Measurements from ENCODE around the gene PIGM.

GRCh38 chr1:160078512-160079195 lies 46.9 kb upstream of the PIGM start:
- no peak for TF ChIP-seq CTCF (IDR thresholded peaks at IDR 0.05)
- no peak for TF ChIP-seq POLR2A (IDR thresholded peaks at IDR 0.05)

Measured in lower leg skin (tissue), 3 donors.